Ovary (tissue), 9 donors: Measurements from ENCODE around the gene ZNF740. TPM values are rescaled to one million over a fixed set of nuclear protein-coding genes. Genes with fewer than 3 reads are reported as not detected.

Source experiments
- DNase-seq, 5 donors: peaks; one replicate each; pipeline ENCODE4 v3.0.0-alpha.2; 2019 to 2020
- H3K27ac ChIP-seq, 2 donors: fragments of 200-600 bp; one replicate each; pipeline versions ENCODE4 v1.5.1 to v1.8.0; 2019 to 2022
- H3K27me3 ChIP-seq: fragments of 200-600 bp; one replicate; pipeline ENCODE4 v1.8.0; 2022
- H3K36me3 ChIP-seq: fragments of 200-600 bp; sonication (generic); one replicate; pipeline ENCODE4 v1.5.1; 2019
- H3K4me1 ChIP-seq: one replicate; pipeline ENCODE4 v1.8.1; 2013; ENCODE audit warnings: mild to moderate bottlenecking, moderate library complexity; ENCODE audit not compliant: insufficient read depth
- H3K4me3 ChIP-seq: fragments of 200-600 bp; sonication (generic); one replicate; pipeline ENCODE4 v1.5.1; 2017
- H3K9me3 ChIP-seq, 2 donors: fragments of 200-600 bp in 1 of 2; sonication (generic) in 1 of 2; one replicate each; pipeline versions ENCODE4 v1.5.1 to v1.8.1; 2013 to 2019; ENCODE audit warnings: mild to moderate bottlenecking in 1 of 2, moderate library complexity in 1 of 2
- CTCF ChIP-seq, 3 donors: fragments of 450-650 bp in 2 of 3; fragments of 200-600 bp in 1 of 3; IDR thresholded peaks; one replicate each; pipeline versions ENCODE4 v1.5.1 to v1.8.0; 2016 to 2022; ENCODE audit warnings: antibody characterized with exemption in 3 of 3, mild to moderate bottlenecking in 1 of 3
- EP300 ChIP-seq: sonication (generic); formaldehyde crosslinking; IDR thresholded peaks from one replicate; pipeline ENCODE4 v1.6.1; 2017; ENCODE audit warnings: antibody characterized with exemption
- POLR2A ChIP-seq: fragments of 450-650 bp; IDR thresholded peaks from one replicate; pipeline ENCODE4 v1.6.1; 2017; ENCODE audit warnings: antibody characterized with exemption, mild to moderate bottlenecking, moderate library complexity
- WGBS, 3 donors: extraction: QIAGEN DNeasy Blood & Tissue Kit in 1 of 3; methylation state at CpG; one replicate each; pipeline versions ENCODE4 v1.1.5 to v1.1.7; 2013 to 2017; 5-methylcytosine and 5-hydroxymethylcytosine counted together
- intact Hi-C, 4 donors: fragments of 100-400 bp; cut with DNase I; formaldehyde crosslinking; loops; one replicate each; pipeline versions ENCODE4 v1.11.0 to v1.15.1; 2022 to 2023
- polyA plus RNA-seq, 2 donors: library from polyadenylated mRNA; stranded (reverse); fragments of 200-250 nt in 1 of 2; fragments of 350-450 nt in 1 of 2; fragmentation: Illumina TruSeq in 1 of 2; extraction: RNeasy Lipid Tissue Mini Kit (QIAGEN cat#74804) in 1 of 2; gene quantifications; one replicate each; pipeline ENCODE4 v1.2.3, GENCODE V29; 2013 to 2014
- total RNA-seq, 7 donors: library from RNA; depleted of rRNA in 2 of 7; stranded (reverse); fragments of >200 nt in 2 of 7; fragmentation: NEBNext Ultra II Directional in 3 of 7; extraction: Animal tissue kit (Norgen Biotek cat#: 25700) in 3 of 7; gene quantifications; one replicate each; pipeline versions ENCODE4 v1.1.0 to v1.2.4, GENCODE V29; 2016 to 2023
- donor health status: DM: no; HTN: no; CAD: no; lungs with moderate emphysema.
- donor health status: DM: no; HTN: no; CAD: no.
- donor health status: Bipolar disorder and iron deficiency.
- donor health status: DM: yes; HTN: yes; CAD: no.
- donor health status: DM: no; HTN: no; CAD: no.
- donor health status: DM: yes; HTN: yes; CAD: no.

Gene ZNF740
- total and polyA plus RNA-seq, 9 donors: 9.7 to 56.9 (median 45.7) TPM

- no peaks in the 10 kb centered on the region for H3K36me3 ChIP-seq
- intact Hi-C loops: loop anchor here in 2 of 4 donors (5.0 kb wide), 2 partner anchors 34 to 284 kb away; partner anchors contain the start of gene TARBP2 (in 1 of the 2)
- TF ChIP-seq EP300: no peak
- no peak for TF ChIP-seq CTCF (IDR thresholded peaks at IDR 0.05)
- no peak for TF ChIP-seq POLR2A
- H3K27me3 ChIP-seq: no peaks in the 10 kb centered on the region
- no peak for DNase-seq
- no peaks in the 10 kb centered on the region for H3K9me3 ChIP-seq
- H3K27ac ChIP-seq: peak overlapping the region; percentile 49 to 99
- H3K4me3 ChIP-seq: peak overlapping the region; percentile 79
- peaks cover 21% of the 10 kb centered on the region for H3K4me1 ChIP-seq
- 26 to 39% (median 32%) methylated on average over 3 of the region's 3 CpGs for WGBS, 3 donors
These were observed 37.4 kb downstream of the ZNF740 start for GRCh38 chr12:53217931-53218307.

GRCh38 chr12:53218551-53219291 is 38.2 kb downstream of the ZNF740 start:
- intact Hi-C loops: loop anchor here in 2 of 4 donors (5.0 kb wide), 2 partner anchors 34 to 284 kb away; partner anchors contain the start of gene TARBP2 (in 1 of the 2)
- Histone ChIP-seq H3K9me3 (no peaks in the 10 kb centered on the region), H3K36me3 (no peaks in the 10 kb centered on the region), H3K27ac (peak overlapping the region; percentile 49 to 99), H3K4me1 (peaks cover 21% of the 10 kb centered on the region), H3K4me3 (peak overlapping the region; percentile 79), H3K27me3 (no peaks in the 10 kb centered on the region)
- no peak for TF ChIP-seq POLR2A
- TF ChIP-seq CTCF (IDR thresholded peaks at IDR 0.05): no peak
- no peak for TF ChIP-seq EP300
- DNase-seq: peak in 4 of 5 donors; percentile 43 to 71 (median 65)
- 2 to 11% (median 7%) methylated on average over 30 of the region's 30 CpGs for WGBS, 3 donors

GRCh38 chr12:53219292-53219955 is 38.9 kb downstream of the ZNF740 start:
- Histone ChIP-seq H3K4me1 (peaks cover 21% of the 10 kb centered on the region), H3K27me3 (no peaks in the 10 kb centered on the region), H3K9me3 (no peaks in the 10 kb centered on the region), H3K4me3 (peak overlapping the region; percentile 79), H3K36me3 (no peaks in the 10 kb centered on the region), H3K27ac (peak overlapping the region; percentile 49 to 99)
- 0 to 1% (median 0%) methylated on average over 27 of the region's 27 CpGs for whole genome bisulfite sequencing, 3 donors
- no peak for TF ChIP-seq EP300
- TF ChIP-seq CTCF (IDR thresholded peaks at IDR 0.05): no peak
- no peak for TF ChIP-seq POLR2A
- intact Hi-C loops: loop anchor here in 2 of 4 donors (5.0 kb wide), 2 partner anchors 33 to 283 kb away; partner anchors contain the start of gene TARBP2 (in 1 of the 2)
- peak in 2 of 5 donors; percentile 56 to 61 for DNase-seq

- 0 to 1% (median 1%) methylated on average over 50 to 52 of the region's 53 CpGs for WGBS, 3 donors
- Histone ChIP-seq H3K9me3 (no peaks in the 10 kb centered on the region), H3K27me3 (no peaks in the 10 kb centered on the region), H3K36me3 (no peaks in the 10 kb centered on the region), H3K27ac (peak overlapping the region; percentile 57 to 99), H3K4me1 (peaks cover 21% of the 10 kb centered on the region), H3K4me3 (peak overlapping the region; percentile 79)
- intact Hi-C loops: loop anchor here in 2 of 4 donors (5.0 kb wide), 2 partner anchors 32 to 282 kb away; partner anchors contain the start of gene TARBP2 (in 1 of the 2)
- TF ChIP-seq EP300: no peak
- no peak for TF ChIP-seq CTCF (IDR thresholded peaks at IDR 0.05)
- peak in 4 of 5 donors; percentile 54 to 74 (median 68) for DNase-seq
These were observed 39.6 kb downstream of the ZNF740 start for GRCh38 chr12:53219956-53220693.
